ENCODE results near the gene RPL13A.

GRCh38 chr19:49459388-49459787 is 28.0 kb upstream of the RPL13A start:
- TF ChIP-seq ARNTL (CRISPR knock-in tag; IDR thresholded peaks at IDR 0.05; ENCODE audit: borderline replicate concordance, low read depth) (no peak), ZFP30 (CRISPR knock-in tag; IDR thresholded peaks at IDR 0.05) (no peak), TSHZ2 (CRISPR knock-in tag; IDR thresholded peaks at IDR 0.05) (no peak), PPARA (CRISPR knock-in tag; IDR thresholded peaks at IDR 0.05; ENCODE audit: borderline replicate concordance) (no peak), CREB5 (CRISPR knock-in tag; IDR thresholded peaks at IDR 0.05; ENCODE audit: low read depth) (no peak), POU6F1 (CRISPR knock-in tag; IDR thresholded peaks at IDR 0.05; ENCODE audit: borderline replicate concordance, low read depth) (no peak), PATZ1 (CRISPR knock-in tag; IDR thresholded peaks at IDR 0.05; ENCODE audit: borderline replicate concordance) (no peak), ZFP3 (CRISPR knock-in tag; IDR thresholded peaks at IDR 0.05) (no peak)

Measured in SK-N-SH treated with all-trans-retinoic acid at 6 μM for 48 hours (cell line).